ENCODE data around the gene CAPZB. TPM values are rescaled to one million over a fixed set of nuclear protein-coding genes. Genes with fewer than 3 reads are reported as not detected.

Gene CAPZB
- polyA plus RNA-seq, 1 of the 3 experiments (the other 2 are of a cell fraction) = 122 TPM

DNA sequence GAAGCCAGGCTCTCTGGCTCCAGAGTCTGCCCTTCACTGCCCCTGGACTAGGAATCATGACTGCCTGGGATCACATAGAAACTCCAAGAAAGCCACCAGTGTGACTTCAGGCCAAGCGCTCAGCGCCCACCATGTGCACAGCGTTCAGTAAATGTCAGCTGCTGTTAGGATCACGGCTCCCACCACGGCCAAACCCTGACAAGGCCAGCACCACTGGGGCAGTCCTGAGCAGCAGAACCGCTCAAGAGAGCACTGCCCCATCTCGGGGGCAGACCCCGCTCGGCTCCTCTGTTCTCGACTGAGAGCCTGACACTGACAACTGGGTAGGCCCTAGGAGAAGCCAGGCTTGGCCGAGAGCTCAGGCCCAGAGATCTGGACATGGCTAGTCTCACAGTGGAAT, 10.0 kb downstream of the CAPZB start:
- no peaks in the 10 kb centered on the region for H3K27me3 ChIP-seq (ENCODE audit: insufficient read depth)
- H3K79me2 ChIP-seq (ENCODE audit: insufficient read depth) = peaks cover 100% of the 10 kb centered on the region
- no peak overlapping the region for H3K27ac ChIP-seq (ENCODE audit: low read depth in 2 of 2, low read length in 1 of 2)
- H3K36me3 ChIP-seq (replicated peaks in 1 of 2; ENCODE audit: control insufficient read depth in 1 of 2, insufficient read depth in 2 of 2, low read length in 1 of 2) = peaks cover 17 to 25% of the 10 kb centered on the region in 2 experiments
- H3F3A ChIP-seq (replicated peaks; ENCODE audit: insufficient read depth) = no peaks in the 10 kb centered on the region
- H4K20me1 ChIP-seq (ENCODE audit: insufficient read depth) = peaks cover 99% of the 10 kb centered on the region
- ChIA-PET CTCF (interaction anchor here (1.3 kb wide), 1 partner anchor 9 kb away, joined by 3 read pairs; no protein-coding TSS in a partner anchor), POLR2A (no interaction called here)
- no peaks in the 10 kb centered on the region for H3K9me2 ChIP-seq
- no peak for DNase-seq
- no peak for TF ChIP-seq NFIC (IDR thresholded peaks at IDR 0.05; ENCODE audit: borderline replicate concordance)
- TF ChIP-seq, protein P1, sequence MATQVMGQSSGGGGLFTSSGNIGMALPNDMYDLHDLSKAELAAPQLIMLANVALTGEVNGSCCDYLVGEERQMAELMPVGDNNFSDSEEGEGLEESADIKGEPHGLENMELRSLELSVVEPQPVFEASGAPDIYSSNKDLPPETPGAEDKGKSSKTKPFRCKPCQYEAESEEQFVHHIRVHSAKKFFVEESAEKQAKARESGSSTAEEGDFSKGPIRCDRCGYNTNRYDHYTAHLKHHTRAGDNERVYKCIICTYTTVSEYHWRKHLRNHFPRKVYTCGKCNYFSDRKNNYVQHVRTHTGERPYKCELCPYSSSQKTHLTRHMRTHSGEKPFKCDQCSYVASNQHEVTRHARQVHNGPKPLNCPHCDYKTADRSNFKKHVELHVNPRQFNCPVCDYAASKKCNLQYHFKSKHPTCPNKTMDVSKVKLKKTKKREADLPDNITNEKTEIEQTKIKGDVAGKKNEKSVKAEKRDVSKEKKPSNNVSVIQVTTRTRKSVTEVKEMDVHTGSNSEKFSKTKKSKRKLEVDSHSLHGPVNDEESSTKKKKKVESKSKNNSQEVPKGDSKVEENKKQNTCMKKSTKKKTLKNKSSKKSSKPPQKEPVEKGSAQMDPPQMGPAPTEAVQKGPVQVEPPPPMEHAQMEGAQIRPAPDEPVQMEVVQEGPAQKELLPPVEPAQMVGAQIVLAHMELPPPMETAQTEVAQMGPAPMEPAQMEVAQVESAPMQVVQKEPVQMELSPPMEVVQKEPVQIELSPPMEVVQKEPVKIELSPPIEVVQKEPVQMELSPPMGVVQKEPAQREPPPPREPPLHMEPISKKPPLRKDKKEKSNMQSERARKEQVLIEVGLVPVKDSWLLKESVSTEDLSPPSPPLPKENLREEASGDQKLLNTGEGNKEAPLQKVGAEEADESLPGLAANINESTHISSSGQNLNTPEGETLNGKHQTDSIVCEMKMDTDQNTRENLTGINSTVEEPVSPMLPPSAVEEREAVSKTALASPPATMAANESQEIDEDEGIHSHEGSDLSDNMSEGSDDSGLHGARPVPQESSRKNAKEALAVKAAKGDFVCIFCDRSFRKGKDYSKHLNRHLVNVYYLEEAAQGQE (IDR thresholded peaks at IDR 0.05; ENCODE audit: low read depth, low read length) = no peak
- no peak for TF ChIP-seq SMC3 (IDR thresholded peaks at IDR 0.05; ENCODE audit: low read depth, low read length)
- TF ChIP-seq RFX5 (IDR thresholded peaks at IDR 0.05; ENCODE audit: low read length) = no peak
- no peak for TF ChIP-seq ZBTB33 (IDR thresholded peaks at IDR 0.05; ENCODE audit: borderline replicate concordance, low read depth)
- TF ChIP-seq TCF12 (IDR thresholded peaks at IDR 0.05) = no peak
- TF ChIP-seq USF2 (IDR thresholded peaks at IDR 0.05; ENCODE audit: borderline replicate concordance, low read depth, low read length) = no peak
- TF ChIP-seq POLR2AphosphoS5 (IDR thresholded peaks at IDR 0.05; ENCODE audit: low read depth, low read length) = no peak
- no peak for TF ChIP-seq MAX (IDR thresholded peaks at IDR 0.05; ENCODE audit: low read depth)
- no peak for TF ChIP-seq NRF1 (IDR thresholded peaks at IDR 0.05; ENCODE audit: low read depth, low read length)
- TF ChIP-seq CTCF (IDR thresholded peaks at IDR 0.05) = no peak
- no peak for TF ChIP-seq EZH2phosphoT487 (IDR thresholded peaks at IDR 0.05; ENCODE audit: borderline replicate concordance, low read depth)
- no peak for TF ChIP-seq FOSL2 (IDR thresholded peaks at IDR 0.05; ENCODE audit: borderline replicate concordance, low read depth)
- no peak for TF ChIP-seq GABPA (IDR thresholded peaks at IDR 0.05; ENCODE audit: low read depth)
- TF ChIP-seq, protein P2, sequence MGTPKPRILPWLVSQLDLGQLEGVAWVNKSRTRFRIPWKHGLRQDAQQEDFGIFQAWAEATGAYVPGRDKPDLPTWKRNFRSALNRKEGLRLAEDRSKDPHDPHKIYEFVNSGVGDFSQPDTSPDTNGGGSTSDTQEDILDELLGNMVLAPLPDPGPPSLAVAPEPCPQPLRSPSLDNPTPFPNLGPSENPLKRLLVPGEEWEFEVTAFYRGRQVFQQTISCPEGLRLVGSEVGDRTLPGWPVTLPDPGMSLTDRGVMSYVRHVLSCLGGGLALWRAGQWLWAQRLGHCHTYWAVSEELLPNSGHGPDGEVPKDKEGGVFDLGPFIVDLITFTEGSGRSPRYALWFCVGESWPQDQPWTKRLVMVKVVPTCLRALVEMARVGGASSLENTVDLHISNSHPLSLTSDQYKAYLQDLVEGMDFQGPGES (IDR thresholded peaks at IDR 0.05; ENCODE audit: low read depth, low read length) = no peak
- no peak for TF ChIP-seq YY1 (IDR thresholded peaks at IDR 0.05; ENCODE audit: low read depth)
- no peak for TF ChIP-seq SIN3A (IDR thresholded peaks at IDR 0.05; ENCODE audit: borderline replicate concordance, low read depth, low read length)
- H3K9me3 ChIP-seq = no peaks in the 10 kb centered on the region
- H3K4me3 ChIP-seq (ENCODE audit: low read depth in 2 of 2, low read length in 1 of 2) = no peak overlapping the region
- 96% methylated on average over 4 of the region's 11 CpGs for WGBS (ENCODE audit: low lambda C conversion rate)
- no peak overlapping the region for H2AFZ ChIP-seq (ENCODE audit: low read depth)
- H3K4me1 ChIP-seq (ENCODE audit: control insufficient read depth in 1 of 2, insufficient read depth in 2 of 2, low read depth in 1 of 2, low read length in 1 of 2) = peaks cover 0 to 38% of the 10 kb centered on the region in 2 experiments; a peak in 2 of 4 replicates
- no peak overlapping the region for H3K9ac ChIP-seq
- no peak overlapping the region for H3K4me2 ChIP-seq

Measured in SK-N-SH (cell line).